HL-60 (cell line): ENCODE data around the gene CFAP54.

Experiments used
- DNase-seq, 2 experiments: peaks; one replicate each; pipeline ENCODE4 v3.0.0-alpha.2; 2010 to 2020; ENCODE audit warnings: low read depth in 1 of 2, low spot score in 1 of 2
- H3K27ac ChIP-seq: fragments of 250-450 bp; sonication (Bioruptor Pico); replicated peaks from 2 replicates; pipeline ENCODE4 v1.5.1; 2020; ENCODE audit warnings: mild to moderate bottlenecking, moderate library complexity
- H3K27me3 ChIP-seq: fragments of 250-450 bp; sonication (Bioruptor Pico); 2 replicates; pipeline ENCODE4 v1.5.1; 2021; ENCODE audit warnings: mild to moderate bottlenecking, moderate library complexity; ENCODE audit not compliant: insufficient read depth, poor library complexity, severe bottlenecking
- H3K4me3 ChIP-seq: replicated peaks from 2 replicates; pipeline ENCODE4 v1.5.1; 2011; ENCODE audit warnings: mild to moderate bottlenecking, control low read depth, low read length; ENCODE audit not compliant: insufficient read depth
- GABPA ChIP-seq: IDR thresholded peaks from 2 replicates; pipeline ENCODE4 v1.6.1; 2012; ENCODE audit warnings: low read depth
- POLR2AphosphoS5 ChIP-seq: IDR thresholded peaks from 2 replicates; pipeline ENCODE4 v1.6.1; 2012; ENCODE audit warnings: low read depth
- SPI1 ChIP-seq: IDR thresholded peaks from 2 replicates; pipeline ENCODE4 v1.6.1; 2012; ENCODE audit warnings: low read depth, mild to moderate bottlenecking, borderline replicate concordance
- TF ChIP-seq, protein P1 (sequence below): IDR thresholded peaks from one replicate; pipeline ENCODE4 v1.5.1; 2011; ENCODE audit warnings: low read length, control low read depth, inconsistent platforms; ENCODE audit not compliant: insufficient read depth
- TF ChIP-seq, protein P2 (sequence below): IDR thresholded peaks from 2 replicates; pipeline ENCODE4 v1.6.1; 2012; ENCODE audit warnings: low read depth; ENCODE audit not compliant: insufficient replicate concordance

The CFAP54 gene

DNA sequence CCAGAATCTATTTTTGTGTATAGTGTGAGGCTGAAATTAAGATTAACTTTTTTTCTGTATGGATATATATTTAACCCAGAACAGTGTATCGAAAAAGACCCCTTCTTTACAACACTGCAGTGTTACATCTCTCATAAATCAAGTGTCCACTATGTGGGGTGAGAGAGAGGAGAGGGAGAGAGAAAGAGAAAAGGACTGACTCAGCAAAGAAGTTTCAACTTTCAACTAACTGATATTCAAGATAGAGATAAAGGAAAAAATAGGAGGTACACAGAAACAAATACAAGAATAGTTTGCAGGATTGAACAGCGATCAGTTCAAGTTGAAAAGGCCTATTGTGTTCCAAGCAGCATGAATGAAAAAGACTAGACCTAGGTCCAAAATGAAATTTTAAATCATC lies 291.0 kb downstream of the CFAP54 start:
- no peak overlapping the region for H3K4me3 ChIP-seq
- DNase-seq = no peak
- TF ChIP-seq, protein P1, sequence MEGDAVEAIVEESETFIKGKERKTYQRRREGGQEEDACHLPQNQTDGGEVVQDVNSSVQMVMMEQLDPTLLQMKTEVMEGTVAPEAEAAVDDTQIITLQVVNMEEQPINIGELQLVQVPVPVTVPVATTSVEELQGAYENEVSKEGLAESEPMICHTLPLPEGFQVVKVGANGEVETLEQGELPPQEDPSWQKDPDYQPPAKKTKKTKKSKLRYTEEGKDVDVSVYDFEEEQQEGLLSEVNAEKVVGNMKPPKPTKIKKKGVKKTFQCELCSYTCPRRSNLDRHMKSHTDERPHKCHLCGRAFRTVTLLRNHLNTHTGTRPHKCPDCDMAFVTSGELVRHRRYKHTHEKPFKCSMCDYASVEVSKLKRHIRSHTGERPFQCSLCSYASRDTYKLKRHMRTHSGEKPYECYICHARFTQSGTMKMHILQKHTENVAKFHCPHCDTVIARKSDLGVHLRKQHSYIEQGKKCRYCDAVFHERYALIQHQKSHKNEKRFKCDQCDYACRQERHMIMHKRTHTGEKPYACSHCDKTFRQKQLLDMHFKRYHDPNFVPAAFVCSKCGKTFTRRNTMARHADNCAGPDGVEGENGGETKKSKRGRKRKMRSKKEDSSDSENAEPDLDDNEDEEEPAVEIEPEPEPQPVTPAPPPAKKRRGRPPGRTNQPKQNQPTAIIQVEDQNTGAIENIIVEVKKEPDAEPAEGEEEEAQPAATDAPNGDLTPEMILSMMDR = no peak
- TF ChIP-seq GABPA (no peak), SPI1 (no peak), POLR2AphosphoS5 (no peak)
- TF ChIP-seq, protein P2, sequence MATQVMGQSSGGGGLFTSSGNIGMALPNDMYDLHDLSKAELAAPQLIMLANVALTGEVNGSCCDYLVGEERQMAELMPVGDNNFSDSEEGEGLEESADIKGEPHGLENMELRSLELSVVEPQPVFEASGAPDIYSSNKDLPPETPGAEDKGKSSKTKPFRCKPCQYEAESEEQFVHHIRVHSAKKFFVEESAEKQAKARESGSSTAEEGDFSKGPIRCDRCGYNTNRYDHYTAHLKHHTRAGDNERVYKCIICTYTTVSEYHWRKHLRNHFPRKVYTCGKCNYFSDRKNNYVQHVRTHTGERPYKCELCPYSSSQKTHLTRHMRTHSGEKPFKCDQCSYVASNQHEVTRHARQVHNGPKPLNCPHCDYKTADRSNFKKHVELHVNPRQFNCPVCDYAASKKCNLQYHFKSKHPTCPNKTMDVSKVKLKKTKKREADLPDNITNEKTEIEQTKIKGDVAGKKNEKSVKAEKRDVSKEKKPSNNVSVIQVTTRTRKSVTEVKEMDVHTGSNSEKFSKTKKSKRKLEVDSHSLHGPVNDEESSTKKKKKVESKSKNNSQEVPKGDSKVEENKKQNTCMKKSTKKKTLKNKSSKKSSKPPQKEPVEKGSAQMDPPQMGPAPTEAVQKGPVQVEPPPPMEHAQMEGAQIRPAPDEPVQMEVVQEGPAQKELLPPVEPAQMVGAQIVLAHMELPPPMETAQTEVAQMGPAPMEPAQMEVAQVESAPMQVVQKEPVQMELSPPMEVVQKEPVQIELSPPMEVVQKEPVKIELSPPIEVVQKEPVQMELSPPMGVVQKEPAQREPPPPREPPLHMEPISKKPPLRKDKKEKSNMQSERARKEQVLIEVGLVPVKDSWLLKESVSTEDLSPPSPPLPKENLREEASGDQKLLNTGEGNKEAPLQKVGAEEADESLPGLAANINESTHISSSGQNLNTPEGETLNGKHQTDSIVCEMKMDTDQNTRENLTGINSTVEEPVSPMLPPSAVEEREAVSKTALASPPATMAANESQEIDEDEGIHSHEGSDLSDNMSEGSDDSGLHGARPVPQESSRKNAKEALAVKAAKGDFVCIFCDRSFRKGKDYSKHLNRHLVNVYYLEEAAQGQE = no peak
- H3K27me3 ChIP-seq = no peaks in the 10 kb centered on the region
- H3K27ac ChIP-seq = no peak overlapping the region

- no peak for DNase-seq
Measured at GRCh38 chr12:96786791-96787190, 297.4 kb downstream of the CFAP54 start.

DNA sequence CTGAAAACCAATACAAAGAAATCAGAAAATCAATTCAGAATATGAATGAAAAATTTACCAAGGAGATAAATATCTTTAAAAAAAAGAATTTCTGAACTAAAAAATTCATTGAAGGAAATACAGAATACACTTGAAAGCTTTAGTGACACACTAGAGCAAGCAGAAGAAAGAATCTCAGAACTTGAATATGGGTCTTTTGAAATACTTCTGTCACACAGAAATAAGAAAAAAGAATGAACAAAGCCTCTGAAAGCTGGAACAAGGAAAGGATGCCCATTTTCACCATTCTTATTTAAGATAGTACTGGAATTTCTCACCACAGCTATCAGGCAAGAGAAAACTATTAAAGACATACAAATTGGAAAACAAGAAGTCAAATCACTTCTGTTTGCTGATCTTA lies 314.6 kb downstream of the CFAP54 start:
- TF ChIP-seq, protein P1 = no peak
- TF ChIP-seq SPI1 (no peak), POLR2AphosphoS5 (no peak), GABPA (no peak)
- TF ChIP-seq, protein P2 = no peak
- Histone ChIP-seq H3K27me3 (no peaks in the 10 kb centered on the region), H3K27ac (no peak overlapping the region), H3K4me3 (no peak overlapping the region)
- DNase-seq = no peak

More at GRCh38 chr12:96786791-96787190, 297.4 kb downstream of the CFAP54 start:
- H3K27me3 ChIP-seq = peaks cover 2% of the 10 kb centered on the region
- no peak overlapping the region for H3K4me3 ChIP-seq
- H3K27ac ChIP-seq = no peak overlapping the region
- no peak for TF ChIP-seq SPI1
- TF ChIP-seq GABPA = no peak
- TF ChIP-seq, protein P1 = no peak

GRCh38 chr12:96806272-96806671 lies 316.9 kb downstream of the CFAP54 start:
- Histone ChIP-seq H3K27ac (no peak overlapping the region), H3K4me3 (no peak overlapping the region), H3K27me3 (no peaks in the 10 kb centered on the region)
- no peak for TF ChIP-seq POLR2AphosphoS5
- TF ChIP-seq, protein P1 = no peak
- no peak for TF ChIP-seq SPI1
- TF ChIP-seq, protein P2 = no peak
- TF ChIP-seq GABPA = no peak
- DNase-seq = no peak
